ENCODE data around the gene XXYLT1. TPM values are rescaled to one million over a fixed set of nuclear protein-coding genes. Genes with fewer than 3 reads are reported as not detected.
"Not testable (repeated sequence)": the region's sequence is repeated elsewhere in the genome, so short reads cannot be mapped to it uniquely, and the experiment has no call there.

XXYLT1 gene
- total RNA-seq, 4 donors from 2014 or later = 6.0 to 16.1 (median 9.6) TPM

- DNase-seq (ENCODE audit: low spot score) (no peak), ATAC-seq (ENCODE audit: low FRiP score) (no peak)
- TF ChIP-seq CTCF (IDR thresholded peaks at IDR 0.05) = no peak
Measured at GRCh38 chr3:195056506-195056905, 214.5 kb downstream of the XXYLT1 start.

DNA sequence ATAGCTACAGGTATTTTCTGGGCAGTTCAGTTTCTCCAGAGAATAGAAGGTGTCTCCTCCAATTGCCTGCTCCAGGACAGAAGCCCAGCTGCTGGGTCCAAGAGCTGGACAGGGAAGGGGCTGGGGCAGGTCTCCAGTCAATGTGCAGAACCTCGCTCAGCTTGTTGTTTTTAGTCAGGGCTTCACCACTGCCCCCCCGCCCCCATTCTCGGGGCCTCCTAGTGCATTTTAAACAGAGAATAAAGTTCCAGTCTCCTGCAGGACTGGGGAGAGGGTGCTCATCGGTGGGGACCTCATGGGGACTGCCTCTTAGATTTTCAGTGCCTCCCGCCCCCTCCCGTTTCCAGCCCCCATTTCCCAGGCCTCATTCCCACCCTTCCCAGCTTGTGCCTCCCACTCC is 216.6 kb downstream of the XXYLT1 start:
- no peak for TF ChIP-seq CTCF (IDR thresholded peaks at IDR 0.05)

GRCh38 chr3:195052939-195053338 is 218.0 kb downstream of the XXYLT1 start:
- TF ChIP-seq CTCF (IDR thresholded peaks at IDR 0.05) = no peak
- ATAC-seq (ENCODE audit: low FRiP score) = no peak
- no peak for DNase-seq (ENCODE audit: low spot score)

More for the DNA sequence above, 216.6 kb downstream of the XXYLT1 start:
- DNase-seq (ENCODE audit: low spot score) = no peak
- ATAC-seq (ENCODE audit: low FRiP score) = no peak

- DNase-seq (ENCODE audit: low spot score); ATAC-seq (ENCODE audit: low FRiP score): not testable (repeated sequence)
Measured at GRCh38 chr3:195050296-195050695, 220.7 kb downstream of the XXYLT1 start.

GRCh38 chr3:195048059-195048905 is 222.7 kb downstream of the XXYLT1 start:
- TF ChIP-seq CTCF (IDR thresholded peaks at IDR 0.05) = no peak
- no peak for ATAC-seq (ENCODE audit: low FRiP score)
- no peak for DNase-seq (ENCODE audit: low spot score)

DNA sequence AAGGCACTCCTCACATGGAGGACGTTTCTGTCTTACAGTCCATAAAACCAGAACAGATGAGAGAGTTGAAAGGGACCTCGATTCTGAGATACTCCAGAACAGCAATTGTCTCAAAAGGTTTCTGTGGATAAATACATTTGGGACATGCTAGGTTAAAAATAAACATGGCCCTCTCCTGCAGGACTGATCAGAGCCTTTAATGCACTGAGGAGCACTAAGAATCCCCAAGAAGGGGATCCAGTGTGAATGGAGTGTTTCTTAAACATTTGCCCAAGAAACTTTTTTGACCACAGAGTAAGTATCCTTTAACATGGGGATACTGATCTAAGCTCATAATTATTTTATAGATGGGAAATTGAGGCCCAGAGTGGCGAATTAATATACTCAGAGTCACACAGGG is 223.4 kb downstream of the XXYLT1 start:
- DNase-seq (ENCODE audit: low spot score) (no peak), ATAC-seq (ENCODE audit: low FRiP score) (no peak)
- TF ChIP-seq CTCF (IDR thresholded peaks at IDR 0.05) = no peak

DNA sequence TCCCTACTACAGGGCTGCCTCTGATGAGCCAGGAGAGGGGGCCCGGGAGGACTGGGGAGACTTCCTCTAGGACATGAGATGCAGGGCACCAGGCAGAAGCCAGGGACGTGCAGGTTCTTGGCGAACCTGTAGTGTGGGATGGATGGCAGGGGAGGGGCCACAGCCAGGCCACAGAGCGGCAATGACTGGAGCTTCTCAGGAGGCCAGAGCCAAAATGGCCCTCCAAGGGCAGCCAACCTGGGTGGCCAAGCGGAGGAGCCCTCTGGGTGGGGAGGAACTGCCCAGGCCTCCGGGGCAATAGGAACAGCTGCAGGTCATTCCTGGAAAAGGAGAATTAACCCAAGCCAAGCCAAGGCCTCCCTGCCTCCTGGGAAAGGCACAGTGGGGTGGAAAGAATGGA is 224.5 kb downstream of the XXYLT1 start:
- no peak for ATAC-seq (ENCODE audit: low FRiP score)
- no peak for TF ChIP-seq CTCF (IDR thresholded peaks at IDR 0.05)
- DNase-seq (ENCODE audit: low spot score) = no peak
